ENCODE data around the gene WDR88.
"Not testable (repeated sequence)": the region's sequence is repeated elsewhere in the genome, so short reads cannot be mapped to it uniquely, and the experiment has no call there.

The WDR88 gene

DNA sequence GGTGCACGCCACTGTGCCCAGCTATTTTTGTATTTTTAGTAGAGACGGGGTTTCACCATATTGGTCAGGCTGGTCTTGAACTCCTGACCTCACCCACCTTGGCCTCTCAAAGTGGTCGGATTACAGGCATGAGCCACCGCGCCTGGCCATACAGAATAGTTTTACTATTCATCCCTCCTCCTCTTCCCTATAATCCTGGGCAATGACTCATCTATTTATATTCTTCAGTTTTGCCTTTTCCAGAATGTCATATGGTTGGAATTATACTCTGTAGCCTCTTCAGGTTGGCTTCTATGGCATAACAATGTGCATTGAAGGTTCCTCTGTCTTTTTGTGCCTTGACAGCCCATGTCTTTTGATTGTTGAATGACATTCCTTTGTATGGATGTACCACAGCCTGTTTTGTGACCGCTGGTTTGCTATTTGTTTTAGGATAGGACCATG is 40.0 kb downstream of the WDR88 start:
- no peak for DNase-seq (ENCODE audit: low read depth)

DNA sequence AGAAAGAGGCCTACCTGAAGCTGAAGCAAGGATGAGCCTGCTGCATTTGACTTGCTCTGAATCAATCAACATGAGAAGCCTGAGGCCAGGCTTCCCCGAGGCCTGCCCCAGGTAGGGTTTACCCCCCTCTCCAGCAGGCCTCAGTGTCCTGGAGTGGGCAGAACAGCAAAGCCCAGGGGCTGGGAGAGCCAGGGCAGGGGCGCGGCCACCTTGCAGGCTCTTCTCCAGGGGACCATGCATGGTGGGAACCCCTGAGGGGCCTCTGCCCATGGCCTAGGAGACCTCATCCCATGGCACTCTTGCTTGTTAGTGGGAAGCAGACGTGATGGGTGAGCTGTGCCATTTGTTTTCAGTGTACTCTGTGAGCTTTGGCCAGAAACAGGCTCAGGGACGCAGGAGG is 42.3 kb downstream of the WDR88 start:
- DNase-seq (ENCODE audit: low read depth) = no peak

DNA sequence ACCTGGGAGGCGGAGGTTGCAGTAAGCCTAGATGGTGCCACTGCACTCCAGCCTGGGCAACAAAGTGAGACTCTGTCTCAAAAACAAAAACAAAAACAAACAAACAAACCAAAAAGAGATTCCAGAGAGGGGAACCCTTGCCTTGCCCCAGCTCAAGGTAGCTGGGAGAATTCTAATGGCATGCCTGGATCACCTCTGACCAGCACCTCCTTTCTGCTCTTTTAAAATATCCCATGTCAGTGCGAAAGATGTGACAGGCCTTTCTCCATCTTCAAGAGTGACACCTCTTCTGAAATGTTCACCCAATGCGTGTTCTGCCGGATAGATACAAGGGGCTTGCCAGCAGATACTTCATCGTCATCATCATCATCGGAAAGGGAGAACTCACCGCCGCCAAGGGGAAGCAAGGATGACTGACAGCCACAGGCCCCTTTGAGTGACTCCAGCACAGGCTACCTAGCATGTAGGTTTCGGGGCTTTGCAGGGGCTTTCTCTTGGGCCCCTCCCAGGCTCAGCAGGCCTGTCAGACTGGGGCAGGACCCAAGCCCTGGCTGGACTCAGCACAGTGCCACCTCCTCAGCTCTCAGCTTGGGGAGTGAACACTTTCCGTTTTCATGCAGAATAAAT is 43.4 kb downstream of the WDR88 start:
- no peak for DNase-seq (ENCODE audit: low read depth)

DNA sequence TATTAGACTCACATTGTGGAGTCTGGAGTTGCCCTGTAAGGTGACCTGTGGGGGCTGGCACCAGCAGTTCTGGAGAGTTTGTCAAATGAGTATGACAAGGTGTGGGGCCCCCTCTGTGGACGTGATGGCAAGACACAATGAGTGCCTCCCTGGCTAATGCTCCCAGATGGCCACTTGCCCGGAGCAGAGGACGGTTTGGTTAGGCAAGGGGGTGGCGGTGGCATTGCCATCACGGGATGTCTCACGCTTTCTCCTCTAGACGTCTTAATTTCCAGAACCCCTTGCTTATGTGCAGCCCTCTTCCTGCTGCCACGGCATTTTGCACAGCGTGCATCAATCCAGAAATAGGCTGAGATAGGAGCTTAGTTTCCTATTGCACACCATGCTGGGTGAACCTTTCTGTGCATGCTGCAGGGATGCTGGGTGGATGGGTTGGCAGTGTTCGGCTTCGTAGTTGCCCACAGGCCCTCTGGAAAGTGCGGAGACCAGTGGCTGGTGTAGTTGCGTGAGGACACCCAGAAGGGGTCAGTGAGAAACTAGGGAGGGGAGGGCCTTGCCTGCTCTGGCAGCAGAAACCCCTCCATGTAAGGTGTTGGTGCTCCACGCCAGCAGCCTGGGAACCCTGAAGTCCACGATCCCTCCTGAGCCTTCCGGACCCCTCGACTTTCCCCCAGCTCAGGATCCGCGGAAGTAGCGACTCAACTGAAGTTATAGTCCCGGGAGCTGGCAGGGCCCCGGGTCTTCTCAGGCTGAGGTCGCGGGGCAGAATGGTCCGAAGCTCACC is 44.2 kb downstream of the WDR88 start:
- no peak for DNase-seq (ENCODE audit: low read depth)

DNA sequence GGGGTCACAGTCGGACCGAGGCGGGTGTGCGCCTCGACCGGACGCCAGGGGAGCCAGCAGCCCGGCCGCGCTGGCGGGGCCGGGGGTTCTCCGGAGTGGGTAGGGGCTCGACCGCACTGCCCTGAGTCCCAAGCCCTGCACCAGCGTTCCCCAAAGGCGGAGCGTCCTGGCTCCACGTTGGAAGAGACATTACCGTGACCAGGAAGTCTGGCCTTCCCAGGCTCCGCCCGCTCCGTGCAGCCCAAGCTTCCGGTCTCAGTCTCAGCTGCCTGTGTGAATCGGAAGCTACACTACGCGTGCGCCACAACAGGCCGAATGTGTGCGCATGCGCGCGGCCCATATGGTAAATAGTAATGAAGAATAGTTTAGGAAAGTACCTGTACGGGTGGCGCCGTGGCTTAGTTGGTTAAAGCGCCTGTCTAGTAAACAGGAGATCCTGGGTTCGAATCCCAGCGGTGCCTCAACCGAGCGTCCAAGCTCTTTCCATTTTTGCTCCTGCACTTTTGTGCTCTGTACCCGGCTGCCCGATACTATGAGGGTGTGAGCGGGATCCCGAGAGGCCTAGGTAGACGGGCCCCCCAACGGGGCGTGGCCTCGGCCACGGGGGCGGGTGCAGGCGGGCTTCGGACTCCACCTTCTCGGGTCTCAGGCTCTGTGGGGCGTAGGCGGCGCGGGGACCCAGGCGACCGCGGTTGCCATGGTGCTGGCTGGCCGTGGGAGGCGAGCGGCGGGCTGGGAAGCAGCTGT is 44.9 kb downstream of the WDR88 start:
- DNase-seq (ENCODE audit: low read depth) = peak; percentile 97

DNA sequence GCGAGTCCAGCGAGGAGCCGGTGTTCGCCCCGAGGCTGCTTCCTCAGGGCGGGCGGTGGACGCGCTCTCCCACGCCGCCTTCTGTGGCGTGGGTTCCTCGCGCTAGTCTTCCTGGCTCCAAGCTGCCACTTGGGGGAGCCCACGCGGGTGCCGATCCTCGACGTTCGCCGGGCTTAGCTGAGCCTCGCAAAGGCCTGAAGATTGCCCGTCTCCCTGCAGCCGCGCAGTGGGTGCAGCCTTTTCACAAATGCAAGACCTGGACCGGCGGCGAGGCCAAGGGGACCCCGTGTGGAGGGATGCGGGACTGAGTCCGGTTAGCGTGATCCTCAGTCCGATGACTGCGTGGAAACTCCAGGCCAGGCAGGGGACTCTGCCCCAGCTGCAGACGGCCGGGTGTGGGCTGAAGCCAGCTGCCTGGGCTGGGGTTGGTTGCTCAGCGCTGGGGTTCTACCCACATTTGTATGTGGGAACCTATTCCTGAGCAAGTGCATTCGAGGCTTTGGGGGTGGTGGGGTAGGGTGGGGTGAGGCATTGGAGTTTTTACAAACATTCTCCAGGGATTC is 45.6 kb downstream of the WDR88 start:
- no peak for DNase-seq (ENCODE audit: low read depth)

DNA sequence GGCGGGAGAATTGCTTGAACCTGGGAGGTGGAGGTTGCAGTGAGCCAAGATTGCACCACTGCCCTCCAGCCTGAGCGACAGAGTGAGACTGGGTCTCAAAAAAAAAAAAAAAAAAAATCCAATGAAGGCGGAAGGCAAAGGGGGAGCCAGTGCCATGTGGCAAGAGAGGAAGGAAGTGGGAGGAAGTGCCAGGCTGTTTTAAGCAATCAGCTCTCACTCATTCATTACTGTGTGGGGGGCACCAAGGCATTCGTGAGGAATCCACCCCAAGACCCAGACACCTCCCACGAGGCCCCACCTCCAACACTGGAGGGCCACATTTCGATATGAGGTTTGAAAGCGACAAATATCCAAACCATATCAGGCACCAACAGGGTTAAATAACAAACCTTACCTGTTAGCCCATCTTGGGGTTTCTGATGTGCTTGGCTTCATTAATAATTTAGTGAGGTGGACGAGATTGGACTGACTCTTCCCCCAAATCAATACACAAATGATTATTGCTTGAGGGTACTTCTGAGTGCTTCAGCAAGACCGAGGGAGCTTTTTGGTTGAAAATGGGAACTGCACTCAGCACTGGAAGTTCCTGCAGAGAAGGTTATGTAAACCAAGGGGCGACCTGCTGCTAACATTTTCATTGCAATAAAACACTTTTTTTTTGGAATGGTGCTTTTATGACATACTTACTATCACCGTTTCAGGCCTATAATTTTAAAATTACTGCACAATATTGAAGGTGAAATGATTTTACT is 54.7 kb downstream of the WDR88 start:
- no peak for DNase-seq (ENCODE audit: low read depth)

DNA sequence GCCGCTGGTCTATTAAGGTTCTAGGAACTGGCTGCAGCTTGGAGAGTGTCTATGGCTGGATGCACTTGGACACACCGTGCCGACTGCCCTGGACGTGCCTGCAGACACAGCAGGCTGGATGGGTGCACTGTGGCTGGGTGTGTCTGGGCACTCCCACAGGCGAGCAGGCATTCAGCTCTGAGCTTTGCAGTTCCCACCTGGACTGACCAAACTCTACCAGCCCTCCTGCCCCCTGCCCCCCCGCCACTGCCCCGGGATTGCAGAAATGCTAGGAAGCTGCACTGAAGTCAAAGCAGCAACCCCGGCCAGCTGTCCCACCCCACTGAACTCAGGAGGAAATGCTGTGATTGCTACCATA is 55.2 kb downstream of the WDR88 start:
- no peak for DNase-seq (ENCODE audit: low read depth)

DNA sequence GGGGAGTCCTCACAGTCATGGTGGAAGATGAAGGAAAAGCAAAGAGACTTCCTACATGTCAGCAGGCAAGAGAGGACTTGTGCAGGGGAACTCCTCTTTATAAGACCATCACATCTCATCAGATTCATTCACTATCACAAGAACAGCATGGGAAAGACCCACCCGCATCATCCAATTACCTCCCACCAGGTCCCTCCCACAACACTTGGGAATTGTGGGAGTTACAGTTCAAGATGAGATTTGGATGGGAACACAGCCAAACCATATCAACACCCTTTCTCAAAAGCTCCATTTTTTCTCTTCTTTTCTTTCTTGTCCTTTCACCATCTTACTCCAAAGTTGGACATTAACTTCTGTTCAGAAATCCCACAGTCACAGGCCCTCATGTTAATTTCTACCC is 57.5 kb downstream of the WDR88 start:
- no peak for DNase-seq (ENCODE audit: low read depth)

DNA sequence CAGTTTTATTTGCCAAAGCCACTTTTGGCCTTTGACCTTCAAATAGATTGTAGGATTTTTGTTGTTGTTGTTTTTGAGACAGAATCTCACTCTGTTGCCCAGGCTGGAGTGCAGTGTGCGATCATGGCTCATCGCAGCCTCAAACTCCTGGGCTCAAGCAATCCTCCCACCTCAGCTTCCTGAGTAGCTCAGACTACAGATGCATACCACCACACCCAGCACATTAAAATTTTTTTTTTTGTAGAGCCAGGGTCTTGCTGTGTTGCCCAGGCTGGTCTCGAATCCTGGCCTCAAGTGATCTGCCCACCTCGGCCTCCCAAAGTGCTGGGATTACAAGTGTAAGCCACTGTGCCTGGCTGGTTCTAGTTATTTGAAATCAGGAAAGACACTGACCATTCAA is 59.2 kb downstream of the WDR88 start:
- DNase-seq (ENCODE audit: low read depth) = not testable (repeated sequence)

DNA sequence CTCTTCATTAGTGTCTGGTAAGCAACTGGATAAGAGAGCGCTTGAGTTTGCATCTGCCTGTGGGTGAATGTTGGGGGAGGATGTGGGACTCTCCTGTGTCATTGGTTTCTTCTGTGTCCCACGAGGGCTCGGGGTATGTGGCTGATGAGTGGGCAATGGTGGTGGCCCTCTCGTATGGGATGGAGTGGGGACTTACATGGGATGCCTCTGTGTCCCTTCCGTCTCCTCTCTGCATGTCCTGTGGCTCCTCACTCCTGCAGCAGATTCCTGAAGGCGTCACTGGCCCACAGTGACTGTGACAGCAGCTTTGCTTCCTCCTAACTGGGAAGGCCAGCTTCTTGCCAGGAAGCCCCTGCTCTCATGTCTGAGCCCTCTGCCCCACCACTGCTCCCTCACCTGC is 59.6 kb downstream of the WDR88 start:
- no peak for DNase-seq (ENCODE audit: low read depth)

DNA sequence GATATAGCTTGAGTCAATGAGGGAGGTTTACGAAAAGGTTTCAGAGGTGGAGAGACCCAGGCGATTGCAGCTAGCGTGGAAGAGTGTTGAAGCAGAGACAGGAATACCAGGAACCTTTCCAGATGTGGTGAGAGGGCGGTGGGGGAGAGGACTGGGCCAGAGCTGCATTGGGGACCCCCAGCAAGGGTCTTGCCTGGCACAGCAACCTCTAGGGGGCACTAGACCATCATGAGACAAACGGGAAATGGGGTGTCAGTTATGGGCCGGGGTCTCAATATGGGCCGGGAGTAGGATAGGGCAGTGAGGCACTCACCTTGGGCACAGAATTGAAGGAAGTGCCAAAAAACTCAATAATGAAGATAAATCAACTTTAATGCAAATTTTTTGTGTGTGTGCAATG is 60.1 kb downstream of the WDR88 start:
- no peak for DNase-seq (ENCODE audit: low read depth)

DNA sequence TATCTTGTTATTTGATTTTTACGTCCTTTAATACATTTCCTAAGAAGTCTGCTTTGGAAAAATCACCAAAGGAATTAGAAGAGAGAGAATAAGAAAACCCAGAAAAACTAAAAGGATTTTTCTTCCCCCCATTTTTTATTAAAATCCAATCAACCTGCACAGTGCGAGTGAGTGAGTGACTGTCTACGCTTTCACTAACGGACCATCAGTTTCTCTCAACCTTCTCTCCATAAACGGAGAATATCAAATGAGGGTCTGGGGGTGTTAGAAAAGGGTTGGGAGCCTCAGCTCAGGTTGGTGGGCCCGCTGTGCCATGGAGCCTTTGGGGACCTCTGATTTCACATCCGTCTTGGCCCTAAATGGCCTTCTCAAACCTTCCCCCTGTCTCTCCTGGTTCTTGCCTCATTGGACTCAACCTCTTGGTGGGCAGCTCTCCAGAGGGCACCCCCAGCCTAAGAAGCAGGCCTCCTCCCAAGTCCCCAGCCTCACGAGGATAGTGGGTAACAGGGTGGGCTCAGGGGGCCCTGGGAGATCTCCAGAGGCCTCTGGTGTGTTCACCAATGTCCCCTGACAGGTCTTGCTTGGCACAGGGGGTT is 61.5 kb downstream of the WDR88 start:
- DNase-seq (ENCODE audit: low read depth) = no peak

DNA sequence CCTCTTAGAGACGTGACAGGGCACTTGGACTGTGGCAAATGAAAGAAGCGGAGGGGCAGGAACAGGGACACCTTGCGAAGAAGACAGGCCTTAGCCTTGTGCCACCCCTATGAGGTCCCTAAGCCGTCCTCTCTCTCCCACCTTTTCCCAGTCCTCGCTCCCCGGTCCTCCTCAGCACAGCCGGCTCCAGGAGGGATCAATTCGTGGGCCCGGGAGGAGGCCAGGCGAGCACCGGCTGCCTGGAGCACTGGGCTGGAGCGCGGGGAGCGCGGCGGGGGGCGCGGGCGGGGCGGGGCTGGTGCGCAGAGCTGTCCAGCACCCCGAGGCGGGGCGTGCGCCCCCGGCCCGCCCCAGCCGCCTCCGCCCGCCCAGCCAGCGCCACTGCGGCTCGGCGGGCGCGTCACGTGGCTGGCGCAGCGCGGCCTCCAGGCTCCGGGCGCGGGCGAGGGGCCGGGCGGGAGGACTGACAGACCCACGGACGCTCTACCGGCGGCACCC is 62.0 kb downstream of the WDR88 start, which contains the start of gene LRP3:
TSS of gene LRP3 (plus strand) at position 466 of the 498 bp plus-strand sequence. CDS start 456 bp downstream, outside the sequence.
- no peak for DNase-seq (ENCODE audit: low read depth)

DNA sequence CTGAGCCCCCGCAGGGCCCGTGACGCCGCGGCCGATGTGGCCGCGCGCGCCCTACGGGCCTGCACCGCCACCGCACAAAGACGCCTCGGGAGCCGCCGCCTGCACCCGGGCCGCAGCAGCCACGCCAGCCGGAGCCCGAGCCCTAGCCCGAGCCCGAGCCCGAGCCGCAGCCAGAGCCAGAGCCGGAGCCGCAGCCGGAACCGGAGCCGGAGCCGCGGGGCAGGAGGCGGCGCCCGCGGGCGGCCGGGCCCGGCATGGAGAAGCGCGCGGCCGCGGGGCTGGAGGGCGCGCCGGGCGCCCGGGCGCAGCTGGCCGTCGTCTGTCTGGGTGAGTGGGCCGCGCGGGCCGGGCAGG is 62.6 kb downstream of the WDR88 start:
- no peak for DNase-seq (ENCODE audit: low read depth)

DNA sequence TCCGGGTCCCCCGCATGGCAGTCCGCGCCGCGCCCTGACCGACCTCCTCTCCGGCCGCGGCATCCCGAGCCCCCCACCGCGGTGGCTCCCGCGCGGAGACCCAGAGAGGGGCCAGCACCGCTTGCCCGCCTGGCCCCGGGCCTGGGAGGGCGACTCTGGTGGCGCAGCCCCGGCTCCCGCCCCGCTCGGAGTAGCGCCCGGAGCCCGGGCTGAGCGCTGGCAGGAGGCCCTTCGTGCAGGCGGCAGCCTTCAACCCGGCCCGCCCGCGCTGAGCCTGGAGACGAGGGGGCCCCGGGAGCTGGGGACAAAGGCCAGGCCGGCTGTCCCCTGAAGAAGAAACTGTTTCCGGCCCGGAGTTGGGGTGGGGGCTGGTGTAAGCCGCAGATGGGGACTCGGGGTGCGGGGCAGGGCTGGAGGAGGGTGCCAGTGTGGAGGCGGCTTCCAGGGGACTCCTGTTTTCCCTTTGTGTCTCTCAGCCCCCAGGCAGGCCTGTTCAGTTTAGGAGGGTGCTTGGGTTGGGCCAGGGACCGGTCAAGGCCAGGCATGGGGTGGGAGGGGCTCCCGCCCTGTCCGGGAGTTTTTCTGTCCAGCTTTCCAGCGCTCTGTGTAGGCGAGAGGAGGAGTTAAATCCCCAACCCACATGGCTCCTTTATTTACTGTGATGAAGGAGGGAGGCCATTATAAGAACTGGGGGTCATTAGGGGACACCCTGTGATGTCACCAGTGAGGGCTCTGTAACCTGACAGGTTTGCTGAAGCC is 63.2 kb downstream of the WDR88 start:
- no peak for DNase-seq (ENCODE audit: low read depth)

DNA sequence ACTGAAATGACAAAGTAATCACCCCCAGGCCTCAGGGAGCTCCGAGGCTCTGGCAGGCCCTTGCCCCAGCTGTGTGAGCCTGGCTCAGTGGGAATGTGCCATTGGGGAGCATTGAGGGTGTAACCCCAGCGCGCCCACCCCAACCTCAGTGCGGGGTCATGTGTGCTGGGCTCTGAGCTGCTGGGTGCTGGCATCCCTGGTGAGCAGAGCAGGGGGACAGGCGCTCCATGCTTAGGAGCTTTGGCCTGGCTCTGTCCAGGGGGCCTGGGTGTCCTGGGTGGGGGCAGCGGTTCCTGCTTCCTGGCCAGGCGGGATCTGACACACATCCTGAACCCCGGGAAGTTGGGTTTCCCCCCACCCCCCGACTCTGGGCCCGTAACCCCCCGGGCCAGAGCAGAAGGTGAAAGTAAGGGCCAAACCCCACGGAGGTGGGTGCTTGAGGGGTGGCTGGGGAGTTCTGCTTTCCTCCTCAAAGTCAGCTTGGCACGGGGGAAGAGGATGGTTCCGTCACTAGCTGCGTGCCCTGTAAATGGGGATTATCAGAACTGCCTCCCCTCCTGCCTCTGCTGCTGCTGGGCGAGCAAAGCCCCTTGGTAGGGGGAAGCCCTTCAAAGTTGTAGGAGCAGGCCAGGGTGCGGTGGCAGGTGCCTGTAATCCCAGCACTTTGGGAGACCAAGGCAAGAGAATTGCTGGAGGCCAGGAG is 63.9 kb downstream of the WDR88 start:
- DNase-seq (ENCODE audit: low read depth) = no peak

DNA sequence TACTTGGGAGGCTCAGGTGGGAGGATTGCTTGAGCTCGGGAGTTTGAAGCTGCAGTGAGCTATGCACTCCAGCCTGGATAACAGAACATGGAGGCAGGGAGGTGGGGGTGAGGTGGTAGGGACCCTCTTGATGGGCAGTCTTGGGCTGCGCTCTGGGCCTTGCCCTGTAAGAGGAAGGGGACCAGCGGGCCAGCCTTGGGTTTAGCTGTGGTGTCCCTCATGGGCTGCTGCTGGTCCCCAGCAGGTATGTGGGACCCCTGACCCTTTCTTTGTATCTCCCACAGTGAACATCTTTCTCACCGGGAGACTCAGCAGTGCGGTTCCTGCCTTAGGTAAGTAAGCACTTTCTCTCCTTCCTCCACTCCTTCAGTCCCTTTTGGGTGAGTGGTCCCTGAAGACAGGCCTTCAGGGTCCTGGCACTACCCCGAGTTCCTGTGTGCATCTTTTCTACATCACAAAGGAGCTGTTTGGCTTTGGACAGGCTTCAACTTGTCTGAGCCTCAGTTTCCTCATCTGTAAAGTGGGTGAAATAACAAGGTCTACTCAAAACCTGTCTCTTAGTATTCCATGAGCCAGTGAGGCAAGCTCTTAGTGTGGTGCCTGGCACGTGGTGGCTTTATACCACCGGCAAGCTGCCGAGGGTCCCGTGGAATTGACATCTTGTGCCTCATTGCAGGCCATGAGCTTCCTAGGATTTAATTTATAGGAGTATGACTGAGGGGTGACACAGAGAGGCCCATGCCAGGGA is 64.7 kb downstream of the WDR88 start:
- no peak for DNase-seq (ENCODE audit: low read depth)

DNA sequence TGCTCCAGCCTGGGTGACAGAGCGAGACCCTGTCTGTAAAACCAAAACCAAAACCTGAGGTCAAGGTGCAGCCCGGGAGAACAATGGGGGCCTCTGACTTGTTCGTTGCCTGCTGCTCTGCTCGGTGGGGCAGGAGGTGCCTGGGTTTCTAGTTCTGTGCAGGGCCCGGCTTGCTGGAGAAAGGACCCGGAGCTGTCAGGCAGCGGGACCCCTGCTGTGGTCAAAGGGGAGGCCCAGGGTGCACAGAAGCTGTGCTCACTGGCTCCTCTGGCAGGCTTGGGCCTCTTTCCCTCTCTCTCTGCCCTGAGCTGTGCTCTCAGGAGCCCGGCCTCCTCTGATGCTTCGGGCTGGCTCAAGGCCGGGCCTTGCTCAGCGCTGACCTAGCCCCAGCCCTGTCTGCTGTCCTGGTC is 65.7 kb downstream of the WDR88 start:
- no peak for DNase-seq (ENCODE audit: low read depth)
